ENCODE measurements around the gene TBL1X. TPM values are rescaled to one million over a fixed set of nuclear protein-coding genes. Genes with fewer than 3 reads are reported as not detected.

TBL1X gene
- total and polyA plus RNA-seq, 12 donors = 5.0 to 256 (median 28.1) TPM

GRCh38 chrX:9651737-9652136 is 186.9 kb downstream of the TBL1X start:
- Histone ChIP-seq H3K27ac (no peak overlapping the region), H3K4me3 (no peak overlapping the region), H3K9me3 (replicated peaks in 1 of 3) (no peaks in the 10 kb centered on the region), H3K36me3 (replicated peaks in 1 of 2) (no peaks in the 10 kb centered on the region), H3K4me1 (replicated peaks in 1 of 2) (no peaks in the 10 kb centered on the region), H3K27me3 (peaks cover 8% of the 10 kb centered on the region)
- intact Hi-C loops (cut with DNase I) = no loop called here
- WGBS, 4 donors = 48 to 78% (median 60%) methylated on average over 6 to 9 of the region's 9 CpGs
- DNase-seq = no peak
- no peak for TF ChIP-seq POLR2A (IDR thresholded peaks at IDR 0.05)
- TF ChIP-seq CTCF (IDR thresholded peaks at IDR 0.05) = no peak

GRCh38 chrX:9654929-9655328 is 190.1 kb downstream of the TBL1X start:
- H3K27me3 ChIP-seq = peaks cover 6% of the 10 kb centered on the region
- no peaks in the 10 kb centered on the region for H3K36me3 ChIP-seq (replicated peaks in 1 of 2)
- WGBS, 4 donors = 83 to 94% (median 90%) methylated on average over 11 to 13 of the region's 13 CpGs
- intact Hi-C loops (cut with DNase I) = no loop called here
- no peak overlapping the region for H3K27ac ChIP-seq
- no peak overlapping the region for H3K4me3 ChIP-seq
- DNase-seq = no peak
- TF ChIP-seq CTCF (IDR thresholded peaks at IDR 0.05) = no peak
- TF ChIP-seq POLR2A (IDR thresholded peaks at IDR 0.05) = no peak
- no peaks in the 10 kb centered on the region for H3K4me1 ChIP-seq (replicated peaks in 1 of 2)
- H3K9me3 ChIP-seq (replicated peaks in 1 of 3) = no peaks in the 10 kb centered on the region

GRCh38 chrX:9656277-9656676 is 191.4 kb downstream of the TBL1X start:
- 41 to 48% (median 46%) methylated on average over 3 to 6 of the region's 6 CpGs; no CpG with 5 or more reads in 1 of the 4 donors for WGBS, 4 donors
- Histone ChIP-seq H3K4me3 (no peak overlapping the region), H3K9me3 (replicated peaks in 1 of 3) (no peaks in the 10 kb centered on the region), H3K27me3 (no peaks in the 10 kb centered on the region), H3K27ac (no peak overlapping the region), H3K36me3 (replicated peaks in 1 of 2) (no peaks in the 10 kb centered on the region), H3K4me1 (replicated peaks in 1 of 2) (no peaks in the 10 kb centered on the region)
- no peak for TF ChIP-seq CTCF (IDR thresholded peaks at IDR 0.05)
- no peak for TF ChIP-seq POLR2A (IDR thresholded peaks at IDR 0.05)
- peak in 5 of 7 donors; percentile 27 to 47 (median 33) for DNase-seq
- intact Hi-C loops (cut with DNase I) = no loop called here

- Histone ChIP-seq H3K4me1 (replicated peaks in 1 of 2) (no peaks in the 10 kb centered on the region), H3K27me3 (no peaks in the 10 kb centered on the region), H3K27ac (no peak overlapping the region), H3K36me3 (replicated peaks in 1 of 2) (no peaks in the 10 kb centered on the region), H3K4me3 (no peak overlapping the region), H3K9me3 (replicated peaks in 1 of 3) (no peaks in the 10 kb centered on the region)
- no peak for DNase-seq
- TF ChIP-seq CTCF (IDR thresholded peaks at IDR 0.05) (no peak), POLR2A (IDR thresholded peaks at IDR 0.05) (no peak)
- intact Hi-C loops (cut with DNase I) = no loop called here
- 77 to 100% (median 87%) methylated on average over 1 to 3 of the region's 3 CpGs for WGBS, 4 donors
These were observed 192.0 kb downstream of the TBL1X start for GRCh38 chrX:9656871-9657270.

All from adrenal gland (tissue), 12 donors.